ENCODE measurements around the gene DCLK1.
A peak's percentile ranks its signal among the peaks of the same experiment; 100 is the strongest.
"Not testable (repeated sequence)": the region's sequence is repeated elsewhere in the genome, so short reads cannot be mapped to it uniquely, and the experiment has no call there.

Gene DCLK1

DNA sequence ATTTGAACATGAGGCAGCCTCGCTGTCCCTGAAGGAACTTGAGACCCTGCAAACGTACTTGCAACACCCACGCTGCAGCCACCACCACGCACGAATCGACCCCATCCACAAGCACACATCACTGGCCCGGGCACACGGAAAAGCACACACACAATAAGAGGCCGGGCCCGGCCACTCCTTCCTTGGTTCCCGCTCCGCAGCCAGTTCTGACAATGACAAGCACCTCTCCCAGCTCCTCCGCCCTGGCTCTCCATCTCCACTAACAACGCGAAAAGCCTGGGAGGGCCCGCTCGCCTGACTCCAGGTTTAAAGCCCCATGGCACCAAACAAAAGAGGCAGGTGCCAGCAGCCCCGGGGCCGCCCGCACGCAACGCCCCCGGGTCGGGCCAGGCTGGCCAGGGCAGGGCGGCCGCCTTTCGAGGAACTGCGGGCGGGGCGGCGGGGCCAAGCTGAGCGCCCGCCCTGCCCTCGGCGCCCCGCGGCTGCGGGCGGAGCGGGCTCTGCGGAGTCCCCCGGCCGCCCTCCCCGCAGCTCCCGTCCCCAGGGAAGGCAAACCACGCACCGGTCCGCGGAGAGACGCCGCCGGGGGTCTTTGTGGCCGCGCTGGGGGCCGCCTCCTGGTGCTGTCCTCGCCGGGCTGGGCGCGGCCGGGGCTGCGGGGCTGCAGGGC lies 495 bp downstream of the DCLK1 start:
- DNase-seq, result peak in 1 of 2 donors; percentile 4

GRCh38 chr13:36130193-36130551 lies 1.0 kb downstream of the DCLK1 start:
- DNase-seq, result no peak

GRCh38 chr13:36129539-36129938 lies 1.6 kb downstream of the DCLK1 start:
- no peak for DNase-seq

DNA sequence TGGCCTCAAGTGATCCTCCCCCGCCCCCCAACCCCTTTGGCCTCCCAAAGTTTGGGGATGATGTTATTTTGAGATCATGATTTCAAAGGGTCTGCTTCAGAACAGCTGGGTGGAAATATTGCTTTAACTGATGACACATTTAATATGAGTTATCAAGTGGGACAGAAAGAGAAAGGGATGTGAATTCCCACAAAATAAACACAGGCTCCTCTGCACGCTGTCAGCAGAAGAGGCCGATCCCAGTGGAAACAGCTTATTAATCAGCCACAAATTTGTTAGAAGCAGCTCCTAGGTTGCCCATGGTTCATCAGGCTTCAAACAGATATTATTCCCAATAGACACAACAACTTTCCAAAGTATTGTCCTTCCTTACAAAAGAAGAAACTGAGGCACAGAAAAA lies 4.7 kb downstream of the DCLK1 start:
- no peak for DNase-seq

GRCh38 chr13:36125841-36126240 lies 5.3 kb downstream of the DCLK1 start:
- DNase-seq, result no peak

DNA sequence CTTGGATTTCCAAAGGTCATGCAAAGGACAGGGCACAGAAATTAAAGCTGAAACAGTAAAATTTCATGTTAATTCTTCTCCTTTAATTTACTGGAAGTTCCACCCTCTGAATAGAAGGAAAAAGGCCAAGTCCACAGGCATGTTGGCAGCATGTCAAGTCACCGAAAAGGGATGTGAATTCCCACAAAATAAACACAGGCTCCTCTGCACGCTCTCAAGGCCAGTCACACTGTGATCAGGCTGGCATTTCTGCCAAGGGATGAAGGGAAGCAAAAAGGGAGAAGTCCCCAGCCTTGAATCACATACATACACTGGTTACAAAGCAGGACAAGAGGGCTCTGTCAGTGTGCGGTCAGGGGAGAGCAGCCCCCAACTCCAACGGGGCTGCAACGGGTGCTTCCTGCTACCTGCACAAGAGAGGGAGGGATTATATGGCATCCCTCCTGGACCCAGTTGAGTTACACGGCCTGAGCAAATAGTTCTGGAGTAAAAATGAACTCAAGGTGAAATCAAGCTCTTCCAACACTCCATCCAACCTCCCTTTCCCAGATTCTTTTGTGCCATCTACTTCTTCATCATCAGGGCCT lies 6.9 kb downstream of the DCLK1 start:
- DNase-seq, result peak in 1 of 2 donors; percentile 14

GRCh38 chr13:36115306-36115705 lies 15.9 kb downstream of the DCLK1 start:
- no peak for DNase-seq

DNA sequence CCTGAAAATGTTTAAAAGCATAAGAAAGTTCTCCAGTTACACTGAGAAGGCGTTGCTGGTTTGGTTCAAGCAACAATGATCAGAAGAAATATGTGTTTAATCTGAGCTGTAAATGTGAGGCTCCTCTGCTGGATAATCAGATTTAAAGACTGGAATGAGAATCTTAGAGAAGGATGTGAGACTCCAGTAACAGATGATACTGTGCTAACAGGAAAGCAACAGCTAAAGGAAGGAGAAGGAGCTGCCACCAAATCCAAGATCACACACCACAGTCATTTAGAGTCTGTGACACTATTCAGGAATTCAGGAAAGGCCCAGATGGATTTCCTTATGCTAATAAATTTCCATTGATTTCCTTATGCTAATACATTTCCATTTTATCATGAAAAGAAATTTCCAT lies 16.9 kb downstream of the DCLK1 start:
- DNase-seq, result no peak

GRCh38 chr13:36108954-36109353 lies 22.2 kb downstream of the DCLK1 start:
- no peak for DNase-seq

- DNase-seq, result no peak
Measured at GRCh38 chr13:36108342-36108741, 22.8 kb downstream of the DCLK1 start.

DNA sequence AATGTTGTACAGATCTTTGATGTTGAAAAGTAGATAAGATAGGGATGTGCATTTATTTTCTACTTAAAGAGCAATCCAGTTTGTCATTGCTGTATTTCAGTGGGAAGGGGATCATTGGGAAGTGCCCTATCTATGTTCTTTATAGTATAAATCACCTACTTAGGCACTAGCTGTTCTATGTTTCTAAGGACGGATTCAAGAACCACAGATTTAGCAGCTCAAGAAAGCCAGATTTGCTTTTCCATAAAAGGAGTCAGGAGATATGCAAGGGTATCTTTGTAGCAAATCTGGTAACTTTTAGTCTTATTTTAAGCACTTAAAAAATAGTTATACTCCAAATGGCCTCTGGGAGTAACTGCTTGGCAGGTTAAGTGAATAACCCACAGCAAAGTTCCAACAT lies 23.7 kb downstream of the DCLK1 start:
- DNase-seq, result no peak

- no peak for DNase-seq
Measured at GRCh38 chr13:36105726-36106125, 25.5 kb downstream of the DCLK1 start.

GRCh38 chr13:36102721-36103120 lies 28.5 kb downstream of the DCLK1 start:
- DNase-seq, result no peak

- not testable (repeated sequence) for DNase-seq
Measured at GRCh38 chr13:36101907-36102306, 29.3 kb downstream of the DCLK1 start.

DNA sequence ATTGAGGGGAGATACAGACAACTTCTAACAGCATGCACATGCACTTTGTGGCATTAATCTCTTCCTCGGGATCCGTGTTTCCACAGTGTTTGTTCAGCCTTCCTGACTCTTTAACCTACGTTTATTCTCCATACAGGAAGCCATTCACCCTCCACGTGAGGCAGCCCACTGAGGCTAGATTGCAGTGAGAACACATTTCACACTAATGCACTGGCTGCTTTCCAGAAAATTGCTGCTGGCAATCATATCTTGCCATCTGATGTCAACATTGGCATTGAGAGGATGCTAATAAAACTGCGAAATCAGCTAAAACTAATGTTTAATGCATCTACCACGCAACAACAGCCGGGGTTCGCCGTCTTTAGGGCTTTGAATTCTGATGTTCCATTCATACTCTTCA lies 30.0 kb downstream of the DCLK1 start:
- DNase-seq, result no peak

GRCh38 chr13:36098080-36098479 lies 33.1 kb downstream of the DCLK1 start:
- no peak for DNase-seq

DNA sequence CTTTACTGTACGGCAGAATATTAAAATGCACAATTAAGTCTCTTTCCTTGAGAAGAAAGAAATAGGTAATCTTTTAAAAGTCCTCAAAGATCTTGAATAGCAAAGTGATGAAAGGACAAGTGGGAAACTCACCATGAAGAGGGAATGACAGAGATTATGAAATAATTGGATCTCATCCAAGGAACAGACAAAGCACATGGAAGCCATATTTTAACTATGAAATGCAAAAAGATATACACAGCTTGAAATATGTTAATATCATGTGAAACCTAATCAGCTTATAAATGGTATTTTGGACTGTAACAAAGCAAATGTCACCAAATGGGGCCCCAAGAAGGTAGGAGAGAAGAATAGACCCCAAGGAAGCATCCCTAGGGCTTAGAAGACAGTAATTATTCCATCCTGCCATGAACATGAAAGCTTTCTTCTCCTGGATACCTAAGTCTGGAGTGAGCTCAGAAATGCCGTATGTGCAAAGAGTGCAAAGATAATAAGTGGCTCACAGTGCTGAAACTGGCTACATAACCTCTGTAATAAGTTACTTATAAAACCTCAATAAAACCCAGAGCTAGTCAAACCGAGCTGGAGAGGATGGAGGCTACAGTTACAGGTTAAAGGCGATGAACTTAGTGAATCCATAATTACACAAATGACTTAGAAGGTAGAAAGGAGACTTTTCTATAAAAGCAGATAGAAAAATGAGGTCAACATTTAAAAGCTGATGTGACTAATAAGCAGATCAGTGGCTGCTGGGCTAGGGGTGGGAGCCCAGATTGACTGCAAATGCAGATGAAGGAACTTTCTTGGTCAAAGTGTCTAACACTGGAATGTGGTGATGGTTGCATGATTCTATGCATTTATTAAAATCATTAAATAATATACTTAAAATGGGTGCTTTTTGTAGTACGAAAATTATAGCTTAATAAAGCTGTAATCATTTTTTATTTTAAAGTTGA lies 34.4 kb downstream of the DCLK1 start:
- no peak for DNase-seq

- no peak for DNase-seq
Measured at GRCh38 chr13:36094478-36094877, 36.7 kb downstream of the DCLK1 start.

- DNase-seq, result no peak
Measured at GRCh38 chr13:36090592-36090991, 40.6 kb downstream of the DCLK1 start.

DNA sequence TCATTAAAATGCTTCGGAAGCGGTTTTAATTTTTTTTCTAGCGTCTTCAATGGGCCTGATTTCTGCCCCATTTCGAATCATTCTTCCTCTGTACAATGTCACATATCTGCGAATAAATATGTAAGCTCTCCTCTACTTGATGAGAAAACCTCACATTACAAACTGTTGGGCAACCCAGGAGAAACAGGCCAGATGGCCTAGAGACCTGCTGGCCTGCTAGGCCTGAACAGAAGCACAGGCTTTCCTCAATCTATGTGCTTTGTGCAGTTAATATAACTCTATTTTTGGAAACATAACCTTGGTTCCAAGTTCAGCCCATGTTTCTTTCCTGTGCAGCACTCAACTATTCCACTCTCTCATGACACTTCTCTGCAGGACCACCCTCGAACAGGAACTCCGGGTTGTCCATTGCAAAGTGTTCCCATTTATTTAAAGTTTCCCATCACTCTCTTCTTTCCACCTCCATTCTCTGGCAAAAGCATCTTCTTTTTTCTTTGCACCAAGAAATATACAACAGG lies 42.0 kb downstream of the DCLK1 start:
- no peak for DNase-seq

- no peak for DNase-seq
Measured at GRCh38 chr13:36088463-36088862, 42.7 kb downstream of the DCLK1 start.

GRCh38 chr13:36088001-36088400 lies 43.2 kb downstream of the DCLK1 start:
- no peak for DNase-seq

GRCh38 chr13:36086117-36086516 lies 45.1 kb downstream of the DCLK1 start:
- DNase-seq, result no peak

GRCh38 chr13:36084131-36084530 lies 47.1 kb downstream of the DCLK1 start:
- DNase-seq, result no peak

Measured in hippocampal formation (tissue), 2 donors.